SW 1271 (cell line): ENCODE data around the gene PP2D1.
A peak's percentile ranks its signal among the peaks of the same experiment; 100 is the strongest.
"Not testable (repeated sequence)": the region's sequence is repeated elsewhere in the genome, so short reads cannot be mapped to it uniquely, and the experiment has no call there.

Source experiments
- DNase-seq, 2 experiments: peaks; one replicate each; lab custom pipeline; 2025; lab: John Stamatoyannopoulos, UW

The PP2D1 gene

DNA sequence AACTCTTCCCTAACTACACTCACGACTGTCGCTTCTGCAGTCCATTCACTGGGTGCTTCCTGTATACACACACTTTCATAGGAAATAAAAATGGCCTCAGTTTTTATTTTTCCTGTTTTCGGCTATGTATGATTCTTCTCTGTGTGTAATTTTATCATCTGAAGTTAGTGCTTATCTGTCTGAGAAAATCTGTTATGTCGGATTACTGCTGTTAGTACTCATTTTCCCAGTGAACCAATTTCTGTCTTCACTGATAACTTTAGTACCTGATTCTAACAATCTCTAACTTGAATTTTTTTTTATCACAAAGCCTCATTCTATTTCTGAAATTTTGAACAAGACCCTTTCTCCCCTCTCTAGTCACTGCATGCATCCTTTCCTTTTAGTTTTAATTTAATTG is 44.3 kb downstream of the PP2D1 start:
- DNase-seq = no peak

DNA sequence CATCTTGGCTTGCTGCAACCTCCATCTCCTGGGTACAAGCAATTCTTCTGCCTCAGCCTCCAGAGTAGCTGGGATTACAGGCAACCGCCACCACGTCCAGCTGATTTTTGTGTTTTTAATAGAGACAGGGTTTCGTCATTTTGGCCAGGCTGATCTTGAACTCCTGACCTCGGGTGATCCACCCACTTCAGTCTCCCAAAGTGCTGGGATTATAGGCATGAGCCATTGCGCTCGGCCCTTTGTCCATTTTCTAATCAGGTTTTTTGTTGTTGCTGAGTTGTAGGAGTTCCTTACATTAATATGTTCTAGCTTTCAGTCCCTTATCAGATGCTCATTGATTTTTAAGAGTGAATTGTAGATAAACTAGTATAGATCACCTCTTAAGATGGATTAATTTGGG is 44.9 kb downstream of the PP2D1 start:
- DNase-seq = no peak

DNA sequence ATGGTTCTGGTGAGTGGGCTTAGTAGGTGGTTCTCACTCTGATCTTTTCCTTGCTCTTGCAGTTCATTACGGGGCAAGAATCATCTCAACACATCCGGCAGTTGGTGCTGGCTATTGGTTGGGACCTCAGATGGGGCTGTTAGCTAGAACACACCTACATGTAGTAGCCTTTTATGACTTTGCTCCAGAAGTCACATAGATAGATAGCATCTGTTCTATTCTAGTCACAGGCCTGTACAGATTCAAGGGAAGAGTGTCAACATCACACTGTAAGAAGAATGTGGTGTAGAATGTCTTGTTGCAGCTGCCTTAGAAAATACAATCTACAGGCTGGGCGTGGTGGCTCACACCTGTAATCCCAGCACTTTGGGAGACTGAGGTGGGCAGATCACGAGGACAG is 50.1 kb downstream of the PP2D1 start:
- DNase-seq = no peak

DNA sequence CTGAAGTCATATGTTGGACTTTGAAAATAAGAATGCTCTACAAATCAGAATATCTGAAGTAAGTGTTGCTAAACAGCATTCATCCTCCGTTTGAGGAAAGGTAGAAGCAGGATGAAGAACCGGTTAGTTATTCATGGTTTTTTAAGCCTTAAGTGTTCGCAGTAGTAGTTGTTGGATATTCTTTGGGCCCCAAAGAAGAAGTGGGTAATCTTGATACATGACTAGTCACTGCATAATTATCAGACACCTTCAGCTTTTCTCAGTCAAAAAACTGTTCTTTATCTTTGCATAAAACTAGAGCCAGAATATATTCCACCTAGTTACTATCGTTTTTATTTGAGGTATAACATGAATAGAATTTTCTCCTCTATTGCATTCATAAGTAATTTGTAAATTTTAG is 51.4 kb downstream of the PP2D1 start:
- no peak for DNase-seq

DNA sequence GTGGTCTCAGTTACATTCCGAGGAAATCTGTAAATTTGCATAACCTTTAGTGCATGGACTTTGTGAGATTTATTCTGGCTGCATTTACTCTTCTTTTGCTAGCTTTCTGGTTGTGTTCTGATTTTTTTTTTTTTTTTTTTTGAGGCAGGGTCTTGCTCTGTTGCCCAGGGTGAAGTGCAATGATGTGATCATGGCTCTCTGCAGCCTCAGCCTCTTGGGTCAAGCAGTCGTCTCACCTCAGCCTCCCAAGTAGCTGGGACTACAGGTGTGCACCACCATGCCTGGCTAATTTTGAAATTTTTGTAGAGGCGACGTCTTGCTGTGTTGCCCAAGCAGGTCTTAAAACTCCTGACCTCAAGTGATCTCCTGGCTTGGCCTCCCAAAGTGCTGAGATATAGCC is 52.6 kb downstream of the PP2D1 start:
- no peak for DNase-seq

DNA sequence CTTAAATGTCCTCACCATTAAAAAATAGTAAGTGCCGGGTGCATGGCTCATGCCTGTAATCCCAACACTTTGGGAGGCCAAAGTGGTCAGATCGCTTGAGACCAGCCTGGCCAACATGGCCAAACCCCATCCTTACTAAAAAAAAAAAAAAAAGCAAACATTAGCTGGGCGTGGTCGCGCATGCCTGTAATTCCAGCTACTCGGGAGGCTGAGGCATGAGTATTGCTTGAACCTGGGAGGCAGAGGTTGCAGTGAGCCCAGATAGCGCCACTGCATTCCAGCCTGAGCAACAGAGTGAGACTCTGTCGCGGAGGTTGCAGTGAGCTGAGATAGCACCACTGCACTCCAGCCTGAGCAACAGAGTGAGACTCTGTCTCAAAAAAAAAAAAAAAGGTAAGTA is 54.7 kb downstream of the PP2D1 start:
- DNase-seq = not testable (repeated sequence)

DNA sequence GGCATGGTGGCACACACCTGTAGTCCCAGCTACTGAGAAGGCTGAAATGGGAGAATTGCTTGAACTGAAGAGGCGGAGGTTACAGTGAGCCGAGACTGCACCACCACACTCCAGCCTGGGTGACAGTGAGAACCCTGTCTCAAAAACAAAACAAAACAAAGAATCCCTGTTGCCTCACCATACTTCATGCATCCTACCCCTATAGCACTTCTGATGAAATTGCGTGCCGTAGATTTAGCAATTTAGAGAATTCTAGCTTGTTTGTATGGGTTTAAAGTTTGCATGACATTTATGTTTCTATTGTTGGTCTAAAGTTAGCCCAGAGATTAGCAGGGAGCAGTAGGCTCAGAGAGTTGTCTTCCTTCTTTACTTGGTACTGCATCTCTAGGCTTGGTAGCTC is 57.4 kb downstream of the PP2D1 start:
- no peak for DNase-seq

DNA sequence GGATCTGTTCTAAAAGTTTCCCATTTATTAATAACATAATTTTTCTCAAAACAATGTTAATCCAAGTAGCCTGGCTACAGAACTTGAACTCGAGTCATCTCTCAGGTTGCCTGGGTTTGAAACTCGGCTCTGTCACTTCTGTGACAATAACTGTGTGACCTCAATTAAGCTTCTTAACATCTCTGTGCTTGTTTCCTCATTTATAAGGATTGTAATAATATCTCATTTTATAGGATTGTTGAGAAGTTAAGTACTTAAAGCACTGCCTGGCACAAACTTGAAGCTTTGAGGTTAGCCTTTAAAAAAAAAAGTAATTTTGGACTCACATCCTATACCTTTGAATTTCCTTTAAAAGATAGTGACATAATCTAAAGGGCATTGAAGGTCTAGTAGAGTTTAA is 61.7 kb downstream of the PP2D1 start:
- DNase-seq = no peak

DNA sequence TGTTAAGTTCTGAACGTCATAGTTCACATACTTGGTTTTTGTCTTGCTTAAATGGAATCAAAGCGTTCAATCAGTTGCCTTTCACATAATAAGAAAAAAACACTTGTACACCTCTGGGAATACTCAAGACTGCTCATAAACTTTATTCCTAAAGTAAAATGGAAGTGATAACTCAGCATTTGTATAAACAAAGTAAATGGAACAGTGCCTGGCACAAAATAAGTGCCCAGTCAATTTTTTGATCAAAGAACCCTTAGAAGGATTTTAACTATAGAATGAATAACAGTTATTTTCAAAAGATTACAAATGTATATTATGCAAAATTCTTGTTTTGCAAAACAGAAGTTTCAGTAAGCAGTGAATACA is 63.9 kb downstream of the PP2D1 start:
- no peak for DNase-seq

DNA sequence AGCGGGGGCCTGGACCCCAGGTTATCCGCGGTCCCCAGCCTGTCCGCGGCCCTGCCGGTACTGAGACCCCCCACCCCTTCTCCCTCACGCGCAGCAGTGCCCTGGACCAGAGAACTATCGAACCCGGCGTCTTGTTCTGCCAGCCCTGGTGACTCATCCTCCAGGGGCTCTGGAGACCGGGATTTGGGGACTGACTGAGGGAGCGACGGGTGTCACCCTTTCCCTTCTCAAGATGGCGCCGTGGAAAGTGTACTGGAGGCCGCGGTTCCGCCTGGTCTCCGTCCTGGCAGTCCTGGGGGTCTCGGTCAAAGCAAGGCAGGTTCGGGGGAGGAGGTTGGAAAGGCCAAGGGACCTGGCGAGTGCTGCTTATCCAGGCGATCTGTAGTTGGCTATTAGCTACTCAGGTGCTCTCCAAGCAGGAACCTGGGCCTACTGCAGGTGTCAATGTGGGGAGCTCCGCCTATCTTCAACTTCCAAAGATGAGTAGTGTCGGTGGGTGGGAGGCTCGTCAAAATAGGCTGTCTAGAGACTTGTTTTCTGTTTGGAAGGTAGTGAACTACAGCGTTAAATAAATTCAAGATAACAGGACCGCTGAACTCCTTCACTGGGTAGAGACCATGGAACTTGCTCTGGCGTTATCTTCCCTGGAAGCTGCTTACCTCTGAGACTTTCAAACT is 64.4 kb downstream of the PP2D1 start:
- DNase-seq = peak in 1 of 2 experiments; percentile 57

DNA sequence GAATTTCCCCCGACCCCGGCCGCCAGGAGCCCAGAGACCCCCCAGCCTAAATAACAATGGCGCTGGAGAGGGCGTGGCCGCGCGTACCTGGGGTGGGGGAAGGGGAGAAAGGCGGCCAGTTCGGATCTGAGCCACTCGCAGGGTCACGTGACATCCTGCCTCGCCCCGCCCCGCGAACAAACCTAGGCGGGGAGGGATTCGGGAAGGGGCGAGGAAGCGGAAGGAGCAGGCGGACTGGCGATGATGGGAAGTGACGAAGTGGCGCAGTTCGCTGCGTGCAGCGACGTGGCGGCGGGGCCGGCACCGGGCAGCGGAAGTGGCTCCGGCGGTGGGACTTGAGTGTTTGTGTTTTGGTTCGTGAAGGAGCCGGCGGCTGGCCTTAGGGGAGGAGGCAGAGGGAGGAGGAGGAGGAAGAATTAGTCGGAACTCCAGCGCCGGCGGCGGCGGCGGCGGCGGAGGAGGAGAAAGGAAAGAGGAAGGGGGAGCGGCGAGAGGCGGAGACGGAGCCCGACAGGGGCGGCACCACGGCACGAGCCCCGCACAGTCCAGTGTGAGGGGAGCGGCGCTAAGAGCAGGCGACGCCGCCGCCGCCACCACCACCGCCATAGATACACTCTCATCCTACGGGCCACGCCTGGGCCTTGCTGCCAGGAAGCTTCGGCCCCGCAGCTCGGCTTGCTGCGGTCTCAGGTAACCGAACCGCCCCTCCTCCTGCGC is 65.1 kb downstream of the PP2D1 start, which contains the start of gene RAB5A:
Gene RAB5A (plus strand): TSS at position 266 of the 717 bp plus-strand sequence. CDS start 3,802 bp downstream, outside the sequence.
- DNase-seq = peak; percentile 97 to 99

DNA sequence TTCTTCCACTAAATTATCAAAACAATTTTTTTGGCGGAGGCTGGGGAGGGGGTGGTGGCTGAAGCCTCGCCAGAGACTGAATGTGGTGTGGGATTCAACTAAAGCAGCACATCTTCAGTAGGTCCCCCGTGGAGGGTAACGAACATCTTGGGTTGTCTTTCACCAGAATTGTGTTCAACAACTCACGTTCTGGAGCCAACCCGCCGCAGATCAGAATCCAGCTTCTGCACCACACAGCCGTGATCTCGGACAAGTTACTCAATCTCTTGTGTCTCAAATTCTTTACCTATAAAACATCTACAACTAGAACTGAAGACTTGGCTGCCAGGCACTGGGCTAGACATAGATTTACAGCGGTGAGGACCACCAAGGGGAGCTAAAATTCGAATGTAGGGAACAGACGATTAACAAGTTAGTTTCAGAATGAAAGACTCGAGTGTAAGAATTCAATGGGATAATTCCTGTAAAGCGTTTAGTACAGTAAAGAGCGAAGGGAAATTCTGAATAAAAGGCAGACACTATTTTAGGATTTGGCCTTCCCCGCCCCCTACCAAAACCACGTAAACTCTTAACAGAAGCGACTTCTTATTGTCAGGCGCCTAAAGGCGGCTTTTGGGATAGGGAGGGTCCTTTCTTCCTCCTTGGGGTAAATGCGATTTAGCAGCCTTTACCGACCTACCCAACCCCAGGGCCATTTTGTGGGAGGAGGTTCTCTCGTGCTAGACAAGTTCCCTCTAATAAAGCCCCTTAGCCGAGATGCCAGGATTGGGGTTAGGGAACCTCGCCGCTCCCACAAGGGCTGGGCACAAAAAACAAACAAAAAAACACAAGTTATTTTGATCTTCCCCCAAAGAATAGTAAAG is 65.9 kb downstream of the PP2D1 start:
- DNase-seq = no peak

DNA sequence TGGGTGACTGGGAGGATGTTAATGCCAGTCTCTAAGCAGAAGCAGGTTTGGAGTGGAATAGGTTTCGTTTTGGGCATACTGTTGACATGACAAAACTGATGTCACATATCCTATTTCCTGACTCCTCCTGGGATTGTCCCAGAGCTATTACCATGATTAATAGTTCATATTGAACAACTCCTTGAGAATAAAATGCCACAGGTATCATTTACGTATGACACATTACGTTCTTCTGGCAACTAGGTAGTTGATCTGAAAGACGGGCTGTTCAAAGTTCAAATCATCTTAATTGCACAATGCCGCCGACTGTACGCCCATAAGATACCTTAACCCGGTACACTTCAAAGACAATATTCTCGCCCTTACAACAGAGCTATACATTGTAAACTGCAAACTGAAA is 66.5 kb downstream of the PP2D1 start:
- no peak for DNase-seq

DNA sequence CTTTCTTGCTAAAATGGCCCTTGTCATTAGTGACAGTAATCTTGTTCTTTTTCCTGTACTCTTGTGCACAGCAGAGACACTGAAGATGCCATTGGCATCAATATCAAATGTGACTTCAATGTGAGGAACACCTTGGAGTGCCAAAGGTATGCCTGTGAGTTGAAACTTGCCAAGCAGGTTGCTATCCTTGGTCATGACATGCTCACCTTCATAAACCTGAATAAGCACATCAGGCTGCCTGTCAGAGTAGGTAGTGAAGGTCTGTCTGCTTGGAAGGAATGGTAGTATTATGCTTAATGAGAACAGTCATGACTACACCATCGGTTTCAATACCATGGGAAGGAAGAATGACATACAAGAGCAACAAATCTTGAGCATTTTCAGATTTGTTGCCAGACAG is 71.4 kb downstream of the PP2D1 start:
- DNase-seq = no peak

DNA sequence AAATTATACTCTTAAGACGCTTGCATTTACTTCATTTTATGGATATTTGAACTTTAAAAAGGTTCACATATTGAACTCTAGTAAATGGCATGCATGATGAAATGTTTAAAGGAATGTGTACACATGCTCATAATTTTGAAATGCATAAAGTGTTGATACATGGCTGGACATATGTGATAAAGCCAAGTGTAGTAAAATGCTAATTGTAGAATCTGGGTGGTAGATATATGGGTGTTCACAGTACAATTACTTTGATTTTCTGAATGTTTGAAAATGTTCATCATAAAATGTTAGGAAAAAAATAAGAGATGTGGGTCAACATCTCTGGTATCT is 73.8 kb downstream of the PP2D1 start:
- DNase-seq = no peak

DNA sequence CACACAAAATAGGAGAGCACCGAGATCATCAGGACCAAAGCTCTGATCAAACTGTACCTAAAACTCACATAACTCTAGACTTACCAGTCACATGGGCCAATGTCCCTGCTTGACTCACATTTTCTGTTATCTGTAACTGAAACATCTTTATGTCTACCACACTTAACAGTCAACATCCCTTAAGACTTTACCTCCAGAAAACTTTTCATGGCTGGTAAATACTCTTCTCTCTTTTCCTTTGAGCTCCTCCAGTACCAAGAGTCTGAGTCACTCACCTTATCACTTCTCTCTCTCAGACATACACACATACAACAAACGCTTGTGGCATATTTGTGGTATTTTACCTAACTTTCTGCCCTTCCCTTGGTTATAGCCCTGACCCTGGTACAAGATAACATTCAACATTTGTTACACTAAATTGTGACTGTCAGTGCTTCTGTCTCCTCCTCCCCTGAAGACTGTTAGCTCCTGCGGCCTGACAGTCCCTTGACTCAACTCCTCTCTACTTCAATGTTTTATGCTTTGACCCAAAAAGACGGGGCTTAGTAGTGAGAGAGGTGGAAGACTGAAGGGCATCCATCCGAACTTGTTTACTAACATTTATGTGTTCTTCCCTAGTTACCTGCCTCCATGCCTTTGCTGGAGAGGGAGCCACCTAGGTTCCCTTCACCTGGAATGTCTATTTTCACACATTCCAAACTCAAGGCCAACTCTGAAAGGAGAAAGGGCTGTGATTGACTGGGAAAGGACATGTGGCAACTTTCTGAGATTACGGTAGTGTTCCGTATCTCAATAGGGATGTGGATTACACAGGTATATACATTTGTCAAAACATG is 74.4 kb downstream of the PP2D1 start:
- no peak for DNase-seq
